GM18907 (cell line): ENCODE results near the gene NALCN.

Experiments used
- ATAC-seq: cut with Tn5 transposase; IDR thresholded peaks from one replicate; pipeline ENCODE4 v1.9.1; 2021; ENCODE audit warnings: mild to moderate bottlenecking, moderate library complexity; ENCODE audit not compliant: unreplicated experiment

NALCN gene

GRCh38 chr13:101415358-101416174 is 742 bp downstream of the NALCN start:
- no peak for ATAC-seq

DNA sequence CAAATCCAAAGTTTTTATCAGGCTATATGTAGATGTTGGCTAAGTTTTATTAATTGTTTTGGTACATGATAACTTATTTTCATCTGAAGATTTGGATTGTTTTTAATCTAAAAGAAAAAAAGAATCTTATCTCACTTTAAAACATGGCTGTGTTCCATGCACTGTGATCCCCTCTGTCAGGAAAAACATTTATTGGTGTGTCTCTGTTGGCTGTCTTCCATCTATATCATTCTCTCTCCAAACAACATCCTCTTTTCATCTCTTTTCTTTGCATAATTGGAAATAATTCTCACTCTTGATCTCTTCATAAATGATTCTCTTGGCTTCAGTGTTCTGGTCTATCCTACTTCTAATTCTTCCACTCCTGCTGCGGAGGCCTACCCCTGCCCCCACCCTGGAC is 4.2 kb downstream of the NALCN start:
- no peak for ATAC-seq

GRCh38 chr13:101408992-101409656 is 7.2 kb downstream of the NALCN start:
- no peak for ATAC-seq

DNA sequence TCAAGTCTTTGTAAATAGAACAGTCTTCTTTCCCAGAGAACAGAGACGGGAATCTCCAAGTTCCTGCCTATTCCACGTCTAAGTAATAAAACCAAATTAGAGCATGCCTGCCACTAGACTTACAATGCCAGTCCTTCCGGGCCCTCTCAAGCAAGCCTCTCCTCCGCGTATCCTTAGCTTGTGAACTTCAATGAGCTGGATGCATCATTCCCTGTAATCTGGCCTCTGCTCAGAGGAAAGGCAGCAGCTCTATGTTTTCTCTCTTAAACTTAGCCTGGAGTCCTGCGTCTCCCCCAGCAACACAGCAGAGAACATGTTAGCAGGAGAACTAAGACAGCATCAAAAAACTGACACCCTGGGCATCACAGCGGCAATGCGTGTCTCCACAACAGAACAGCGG is 8.2 kb downstream of the NALCN start:
- ATAC-seq: no peak

DNA sequence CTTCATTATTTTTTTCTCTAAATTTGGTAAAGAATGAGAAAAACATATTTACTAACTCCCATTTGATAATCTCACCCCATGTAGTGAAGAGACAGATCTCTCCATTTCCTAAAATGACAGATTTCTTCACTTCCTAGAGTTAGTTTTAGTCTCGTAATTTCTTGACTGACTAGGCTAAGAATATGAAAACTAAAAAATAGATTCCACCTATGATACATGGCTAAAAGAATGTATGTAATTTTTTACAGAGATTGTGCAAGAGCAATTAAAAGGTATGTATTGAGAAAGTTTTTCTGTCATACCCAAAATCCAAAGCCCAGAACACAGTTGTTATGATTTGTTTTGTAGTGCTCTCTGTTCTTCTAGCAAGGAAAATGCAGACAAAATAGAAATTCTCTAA is 9.5 kb downstream of the NALCN start:
- ATAC-seq: no peak

DNA sequence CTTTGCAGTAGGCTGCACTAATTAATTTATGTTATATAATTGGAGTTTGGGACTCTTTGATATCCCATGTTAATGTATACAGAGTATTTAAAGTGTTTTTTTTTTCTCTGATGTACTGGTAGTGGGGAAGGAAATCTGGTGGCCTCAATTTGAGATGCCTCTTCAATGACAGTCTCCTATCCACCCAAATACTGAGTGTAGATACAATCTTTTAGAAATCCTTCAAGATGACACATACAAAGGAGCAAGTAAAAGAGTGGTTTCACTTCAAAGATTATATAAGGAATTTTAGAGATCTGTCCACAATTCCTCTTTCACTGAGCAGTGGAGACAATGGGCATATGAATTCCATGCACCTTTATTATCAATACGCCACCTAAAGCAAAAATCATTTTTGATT is 15.1 kb downstream of the NALCN start:
- ATAC-seq: no peak

DNA sequence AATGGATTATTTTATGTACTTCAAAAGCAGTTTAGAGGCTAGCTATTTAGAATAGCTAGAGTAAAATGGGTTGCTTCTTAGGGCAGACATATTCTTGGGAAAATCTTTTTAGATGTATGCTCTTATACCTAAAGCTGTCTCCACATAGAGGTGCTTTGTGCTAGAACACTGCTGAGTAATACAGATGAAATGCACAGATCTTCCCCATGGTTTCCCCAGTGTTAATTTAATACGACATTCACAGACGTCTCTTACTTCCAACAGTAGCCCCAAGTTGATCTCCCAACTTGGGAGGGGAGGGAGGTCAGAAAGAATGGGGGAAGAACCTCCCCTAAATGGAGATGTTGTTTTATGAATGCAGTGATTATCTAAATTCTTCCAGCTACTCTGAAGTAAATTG is 16.9 kb downstream of the NALCN start:
- ATAC-seq: no peak

GRCh38 chr13:101398920-101399319 is 17.4 kb downstream of the NALCN start:
- no peak for ATAC-seq

- ATAC-seq: no peak
Observed at GRCh38 chr13:101398191-101398590, 18.1 kb downstream of the NALCN start.

GRCh38 chr13:101397742-101398141 is 18.6 kb downstream of the NALCN start:
- no peak for ATAC-seq

- no peak for ATAC-seq
Observed at GRCh38 chr13:101394605-101395004, 21.7 kb downstream of the NALCN start.

GRCh38 chr13:101393140-101393539 is 23.2 kb downstream of the NALCN start:
- no peak for ATAC-seq

DNA sequence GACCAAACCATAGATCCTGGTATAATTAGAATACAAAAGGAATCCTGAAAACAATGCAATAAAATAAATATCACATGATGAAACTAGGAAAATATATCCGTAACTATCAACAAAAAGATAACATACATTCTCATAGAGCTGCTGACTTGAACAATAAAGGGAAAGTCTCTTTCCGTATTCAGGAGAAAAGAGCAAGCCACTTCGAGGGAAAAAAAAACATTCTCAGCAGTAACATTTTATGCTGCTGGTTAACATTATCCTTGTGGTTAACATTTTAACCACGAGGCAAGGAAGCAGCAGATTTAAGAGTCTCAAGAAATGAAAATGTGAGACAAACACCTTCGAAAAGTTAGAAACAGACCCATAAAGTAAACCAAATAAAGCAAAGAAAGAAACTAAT is 25.8 kb downstream of the NALCN start:
- ATAC-seq: no peak

DNA sequence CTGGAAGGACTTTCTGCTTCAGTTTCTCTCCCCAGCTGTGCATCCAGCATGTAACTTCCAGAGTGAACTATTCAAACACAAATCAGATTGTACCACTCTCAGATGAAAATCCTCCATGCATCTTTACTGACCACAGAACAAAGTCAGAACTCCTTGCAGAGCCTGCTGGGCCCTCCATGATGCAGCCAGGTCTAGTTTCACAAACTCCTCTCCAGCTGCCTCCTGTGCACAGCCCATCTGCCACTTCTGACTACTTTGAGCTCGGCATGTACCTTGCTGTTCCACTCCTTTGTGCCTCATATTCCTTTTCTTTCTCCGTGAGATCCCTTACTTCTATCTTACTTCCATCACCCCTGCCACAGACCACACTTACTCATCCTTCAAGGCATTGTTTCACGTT is 31.4 kb downstream of the NALCN start:
- ATAC-seq: no peak

- ATAC-seq: no peak
Observed at GRCh38 chr13:101383595-101383994, 32.7 kb downstream of the NALCN start.

GRCh38 chr13:101382701-101383100 is 33.6 kb downstream of the NALCN start:
- ATAC-seq: no peak

GRCh38 chr13:101382086-101382485 is 34.2 kb downstream of the NALCN start:
- ATAC-seq: no peak

DNA sequence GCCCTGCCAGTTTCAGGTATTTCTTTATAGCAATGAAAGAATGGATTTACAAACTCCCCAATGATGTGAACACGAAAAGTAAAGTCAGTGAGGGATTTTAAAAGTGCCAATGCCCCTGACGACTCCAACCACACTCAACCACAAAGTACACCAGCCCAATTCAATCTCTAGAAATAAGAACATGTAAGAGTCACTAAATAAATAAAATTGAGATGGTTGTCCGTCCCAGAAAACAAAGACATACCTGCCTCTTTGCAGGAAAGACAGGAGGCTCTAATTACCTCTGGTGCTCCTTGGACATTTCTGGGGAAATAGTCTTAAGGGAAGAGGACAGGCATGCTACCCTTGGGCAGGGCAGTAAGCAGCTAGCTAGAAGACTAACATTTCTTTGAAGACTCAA is 55.8 kb downstream of the NALCN start:
- no peak for ATAC-seq

DNA sequence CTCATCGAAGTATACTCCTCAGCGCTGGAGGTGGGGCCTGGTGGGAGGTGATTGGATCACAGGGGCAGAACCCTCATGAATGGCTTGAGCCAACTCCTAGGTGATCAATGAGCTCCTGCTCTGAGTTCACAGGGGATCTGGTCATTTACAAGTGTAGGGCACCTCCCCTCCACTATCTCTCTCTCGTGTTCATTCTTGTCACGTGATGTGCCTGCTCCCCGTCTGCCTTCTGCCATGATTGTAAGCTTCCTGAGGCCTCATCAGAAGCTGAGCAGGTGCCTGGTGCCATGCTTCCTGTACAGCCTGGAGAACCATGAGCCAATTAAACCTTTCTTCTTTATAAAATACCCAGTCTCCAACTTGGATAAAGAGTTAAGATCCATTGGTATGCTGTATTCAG is 61.4 kb downstream of the NALCN start:
- no peak for ATAC-seq

DNA sequence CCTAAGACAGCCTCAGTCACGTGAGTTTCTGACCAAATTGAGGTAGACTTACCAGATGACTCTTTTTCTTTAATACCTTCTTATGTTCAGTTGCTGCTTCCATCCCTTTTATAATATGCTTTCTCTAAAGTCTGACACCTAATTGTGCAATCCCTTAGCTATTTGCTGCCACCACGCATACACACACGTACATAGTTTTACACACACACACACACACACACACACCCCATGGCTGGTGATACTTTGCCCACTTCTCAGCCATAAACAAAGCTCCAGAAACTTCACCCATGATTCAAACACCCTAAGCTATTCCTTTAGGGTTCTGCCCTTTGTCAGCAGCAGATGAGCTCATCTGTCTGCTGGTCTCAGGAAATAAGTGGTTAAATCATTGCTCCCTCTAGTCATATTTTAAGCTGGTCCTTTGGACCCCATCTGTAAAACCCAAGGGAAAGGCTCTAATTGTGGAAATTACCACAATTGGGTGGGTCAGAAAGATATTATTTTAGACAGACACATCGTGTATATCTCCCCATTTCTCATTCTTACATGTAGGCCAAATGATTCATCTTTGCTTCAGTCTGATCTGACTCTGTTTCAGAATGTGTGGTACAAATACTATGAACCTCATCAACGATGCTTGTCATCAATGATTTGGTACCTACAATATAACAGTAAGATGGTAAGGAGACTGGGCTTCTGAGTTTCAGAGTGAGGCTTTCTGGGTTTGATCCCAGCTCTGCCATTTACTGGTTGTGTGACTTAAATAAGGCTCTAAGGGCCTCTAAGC is 69.2 kb downstream of the NALCN start:
- no peak for ATAC-seq

DNA sequence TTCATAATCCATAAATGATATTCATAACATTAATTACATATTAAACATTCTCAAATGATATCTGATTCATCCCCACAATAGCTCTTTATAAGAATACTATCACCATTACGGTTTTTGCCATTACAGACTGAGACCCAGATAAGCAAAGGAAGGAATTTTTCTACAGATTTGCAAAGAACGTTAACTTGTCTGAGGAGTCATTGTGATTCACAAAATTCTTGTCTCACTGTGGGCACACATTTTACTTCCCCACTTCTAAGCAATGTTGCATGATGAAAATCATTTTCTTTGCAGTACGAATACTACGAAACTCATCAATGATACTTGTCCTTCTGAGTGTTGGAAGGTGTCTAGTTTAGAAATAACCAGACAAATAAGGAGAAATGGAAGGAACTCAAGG is 70.1 kb downstream of the NALCN start:
- ATAC-seq: no peak
